ENCODE results near the gene GLDC. TPM values are rescaled to one million over a fixed set of nuclear protein-coding genes. Genes with fewer than 3 reads are reported as not detected.
A peak's percentile ranks its signal among the peaks of the same experiment; 100 is the strongest.
"Not testable (repeated sequence)": the region's sequence is repeated elsewhere in the genome, so short reads cannot be mapped to it uniquely, and the experiment has no call there.

Gene GLDC
- total RNA-seq, 1 donor from 2014 or later = 2.6 TPM

- no peak overlapping the region for H3K4me3 Mint-ChIP-seq
- no peak for DNase-seq
- no peaks in the 10 kb centered on the region for H3K9me3 Mint-ChIP-seq
- ChIA-PET POLR2A (interaction anchor here (0.5 to 3.0 kb wide), 3 partner anchors 40 to 126 kb away, joined by 4 to 12 read pairs (median 7); partner anchors contain the start of gene KDM4C), CTCF (no interaction called here)
- no peaks in the 10 kb centered on the region for H3K36me3 Mint-ChIP-seq (ENCODE audit: low read depth)
- intact Hi-C loops (cut with micrococcal nuclease) = no loop called here
- peak; percentile 67 for ATAC-seq (ENCODE audit: low read depth)
- TF ChIP-seq CTCF (IDR thresholded peaks at IDR 0.05) = no peak
- peaks cover 33% of the 10 kb centered on the region for H3K4me1 Mint-ChIP-seq
- H3K27me3 Mint-ChIP-seq = peaks cover 2% of the 10 kb centered on the region
- peak overlapping the region; percentile 71 for H3K27ac Mint-ChIP-seq
Measured at GRCh38 chr9:6630502-6631206, 14.9 kb downstream of the GLDC start.

- H3K36me3 Mint-ChIP-seq (ENCODE audit: low read depth) = no peaks in the 10 kb centered on the region
- ChIA-PET POLR2A (no interaction called here), CTCF (no interaction called here)
- H3K9me3 Mint-ChIP-seq = no peaks in the 10 kb centered on the region
- no peak overlapping the region for H3K4me3 Mint-ChIP-seq
- TF ChIP-seq CTCF (IDR thresholded peaks at IDR 0.05) = no peak
- intact Hi-C loops (cut with micrococcal nuclease) = no loop called here
- ATAC-seq (ENCODE audit: low read depth) = no peak
- H3K27ac Mint-ChIP-seq = no peak overlapping the region
- peaks cover 33% of the 10 kb centered on the region for H3K4me1 Mint-ChIP-seq
- peaks cover 2% of the 10 kb centered on the region for H3K27me3 Mint-ChIP-seq
- DNase-seq = no peak
Measured at GRCh38 chr9:6628704-6629103, 16.8 kb downstream of the GLDC start.

- Mint-ChIP-seq H3K9me3 (peaks cover 3% of the 10 kb centered on the region), H3K36me3 (ENCODE audit: low read depth) (no peaks in the 10 kb centered on the region), H3K4me1 (peaks cover 8% of the 10 kb centered on the region), H3K27ac (no peak overlapping the region), H3K4me3 (no peak overlapping the region), H3K27me3 (peaks cover 2% of the 10 kb centered on the region)
- ATAC-seq (ENCODE audit: low read depth) (no peak), DNase-seq (no peak)
- POLR2A ChIA-PET = interaction anchor here (0.6 to 1.1 kb wide), 2 partner anchors 15 to 26 kb away, joined by 4 to 6 read pairs; no protein-coding TSS in a partner anchor
- CTCF ChIA-PET = no interaction called here
- TF ChIP-seq CTCF (IDR thresholded peaks at IDR 0.05) = no peak
- intact Hi-C loops (cut with micrococcal nuclease) = no loop called here
Measured at GRCh38 chr9:6625363-6625762, 20.2 kb downstream of the GLDC start.

- POLR2A ChIA-PET; H3K9me3 Mint-ChIP-seq; intact Hi-C loops (cut with micrococcal nuclease); H3K27me3 Mint-ChIP-seq; H3K4me3 Mint-ChIP-seq; H3K27ac Mint-ChIP-seq; ATAC-seq (ENCODE audit: low read depth); H3K36me3 Mint-ChIP-seq (ENCODE audit: low read depth); DNase-seq; CTCF ChIA-PET: not testable (repeated sequence)
- peaks cover 15% of the 10 kb centered on the region for H3K4me1 Mint-ChIP-seq
Measured at GRCh38 chr9:6622784-6623183, 22.7 kb downstream of the GLDC start.

- Mint-ChIP-seq H3K9me3 (peaks cover 3% of the 10 kb centered on the region), H3K27ac (no peak overlapping the region), H3K27me3 (peaks cover 2% of the 10 kb centered on the region), H3K36me3 (ENCODE audit: low read depth) (no peaks in the 10 kb centered on the region), H3K4me3 (no peak overlapping the region), H3K4me1 (peaks cover 15% of the 10 kb centered on the region)
- POLR2A ChIA-PET = no interaction called here
- intact Hi-C loops (cut with micrococcal nuclease) = no loop called here
- DNase-seq (no peak), ATAC-seq (ENCODE audit: low read depth) (no peak)
- no peak for TF ChIP-seq CTCF (IDR thresholded peaks at IDR 0.05)
- CTCF ChIA-PET = no interaction called here
Measured at GRCh38 chr9:6620796-6621195, 24.7 kb downstream of the GLDC start.

GRCh38 chr9:6620353-6620752 lies 25.2 kb downstream of the GLDC start:
- H3K27me3 Mint-ChIP-seq = peaks cover 2% of the 10 kb centered on the region
- intact Hi-C loops (cut with micrococcal nuclease) = no loop called here
- peaks cover 15% of the 10 kb centered on the region for H3K4me1 Mint-ChIP-seq
- no peaks in the 10 kb centered on the region for H3K36me3 Mint-ChIP-seq (ENCODE audit: low read depth)
- H3K9me3 Mint-ChIP-seq = peaks cover 3% of the 10 kb centered on the region
- no peak overlapping the region for H3K4me3 Mint-ChIP-seq
- ChIA-PET CTCF (no interaction called here), POLR2A (no interaction called here)
- ATAC-seq (ENCODE audit: low read depth) (no peak), DNase-seq (no peak)
- H3K27ac Mint-ChIP-seq = no peak overlapping the region
- TF ChIP-seq CTCF (IDR thresholded peaks at IDR 0.05) = no peak
